Measurements from ENCODE around the gene PEBP1. TPM values are rescaled to one million over a fixed set of nuclear protein-coding genes. Genes with fewer than 3 reads are reported as not detected.

PEBP1 gene
- polyA plus RNA-seq, 4 donors, result 268 to 353 (median 333) TPM

DNA sequence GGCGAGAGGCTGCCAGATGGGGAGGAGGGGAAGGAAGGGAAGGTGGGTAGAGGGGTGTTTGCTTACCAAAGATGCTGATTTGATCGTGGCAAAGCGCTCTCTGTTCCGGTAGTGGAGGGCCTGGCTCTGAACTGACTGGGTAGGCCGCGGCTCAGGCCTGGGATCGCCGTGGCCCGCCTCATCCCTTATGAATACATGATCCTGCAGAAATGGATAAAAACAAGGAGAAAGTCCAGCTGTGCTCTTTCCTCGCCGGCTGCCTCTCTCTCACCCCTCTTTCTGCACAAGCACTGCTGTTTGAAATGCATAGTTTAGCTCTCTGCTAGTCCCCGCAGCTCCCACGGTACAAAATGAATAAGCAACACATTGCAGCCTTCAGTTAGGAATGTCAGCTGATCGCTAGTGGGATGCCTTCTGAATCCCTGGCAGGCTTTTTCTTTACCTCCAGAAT, 53.8 kb downstream of the PEBP1 start:
- peak in 2 of 4 donors; percentile 41 to 50 for DNase-seq (ENCODE audit: low read depth in 4 of 4, low spot score in 2 of 4)

DNA sequence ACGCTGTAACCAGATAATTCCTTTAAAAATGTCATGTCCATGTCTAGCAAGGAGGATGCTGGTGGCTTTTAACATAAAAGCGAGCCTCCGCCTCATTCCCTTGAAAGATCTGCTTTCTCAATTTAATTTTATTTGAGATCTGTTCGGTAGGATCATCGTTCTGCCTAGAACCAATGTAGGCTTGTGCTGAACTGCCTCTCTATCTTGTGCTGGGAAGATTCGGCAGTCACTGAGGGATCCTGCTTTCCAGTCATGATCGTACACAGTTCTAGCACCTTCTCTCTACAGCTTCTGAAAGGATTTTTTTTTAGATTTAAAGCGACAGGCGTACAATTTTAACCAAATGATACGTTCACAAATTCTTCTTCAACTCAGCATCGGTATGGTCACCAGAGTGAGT, 54.3 kb downstream of the PEBP1 start:
- peak in 2 of 4 donors; percentile 15 to 64 for DNase-seq (ENCODE audit: low read depth in 4 of 4, low spot score in 2 of 4)

DNA sequence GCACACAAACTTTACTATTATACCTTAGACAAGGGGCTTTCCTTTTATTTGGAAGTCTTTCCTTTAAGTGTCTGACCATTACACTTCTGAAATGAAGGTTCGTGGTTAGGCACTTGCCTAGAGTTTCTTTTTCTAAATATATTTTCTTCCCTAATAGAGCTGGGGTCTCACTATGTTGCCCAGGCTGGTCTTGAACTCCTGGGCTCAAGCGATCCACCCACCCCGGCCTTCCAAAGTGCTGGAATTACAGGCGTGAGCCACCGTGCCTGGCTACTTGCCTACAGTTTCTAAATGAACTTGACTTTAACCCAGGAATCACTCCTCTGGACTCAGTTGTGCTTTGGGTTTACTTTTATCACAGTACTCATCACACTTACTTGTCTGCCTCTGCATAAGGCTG, 57.6 kb downstream of the PEBP1 start:
- no peak for DNase-seq (ENCODE audit: low read depth in 4 of 4, low spot score in 2 of 4)

DNA sequence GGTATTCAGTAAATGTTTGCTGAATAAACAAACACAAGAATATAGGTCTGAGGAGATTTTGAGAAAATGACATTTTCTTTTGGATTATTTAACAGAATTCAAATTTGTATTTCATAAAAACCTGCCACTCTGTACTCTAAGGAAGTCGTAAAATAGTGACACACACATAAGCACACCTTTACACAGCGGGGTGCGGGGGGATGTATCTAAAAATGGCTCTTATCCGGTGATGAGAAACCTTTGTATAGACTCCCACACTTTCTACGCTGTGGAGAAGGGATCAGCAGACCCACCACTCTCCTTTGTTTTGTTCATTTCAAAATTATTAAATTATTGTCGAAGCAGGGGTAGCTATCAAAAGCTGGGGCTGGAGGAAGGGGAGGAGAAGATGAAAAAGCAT, 58.0 kb downstream of the PEBP1 start:
- DNase-seq (ENCODE audit: low read depth in 4 of 4, low spot score in 2 of 4), result no peak

Other genes starting within 250 kb of the PEBP1 start
- under 1 TPM; 0.54 to 0.99 (median 0.78) TPM for gene KSR2, start 167.1 kb upstream of the PEBP1 start, polyA plus RNA-seq (ENCODE audit: insufficient read length in 4 of 4)
- 10 to 100 TPM; 34.7 to 39.6 (median 36.6) TPM for gene RFC5, start 119.4 kb upstream of the PEBP1 start, polyA plus RNA-seq (ENCODE audit: insufficient read length in 4 of 4)
- 10 to 100 TPM; 50.3 to 52.2 (median 51.6) TPM for gene WSB2, start 74.9 kb upstream of the PEBP1 start, polyA plus RNA-seq (ENCODE audit: insufficient read length in 4 of 4)
- gene VSIG10, start 32.1 kb upstream of the PEBP1 start, polyA plus RNA-seq (ENCODE audit: insufficient read length in 4 of 4), result 10 to 100 TPM; 17.6 to 34.5 (median 27.5) TPM
- 10 to 100 TPM; 27.5 to 38.9 (median 32.2) TPM for gene TAOK3, start 236.8 kb downstream of the PEBP1 start, polyA plus RNA-seq (ENCODE audit: insufficient read length in 4 of 4)
- gene SUDS3, start 240.4 kb downstream of the PEBP1 start, polyA plus RNA-seq (ENCODE audit: insufficient read length in 4 of 4), result 10 to 100 TPM; 42.2 to 55.8 (median 46.8) TPM

Measured in left renal cortex interstitium (tissue), 4 donors.